ENCODE data around the gene SMIM38. TPM values are rescaled to one million over a fixed set of nuclear protein-coding genes. Genes with fewer than 3 reads are reported as not detected.
"Not testable (repeated sequence)": the region's sequence is repeated elsewhere in the genome, so short reads cannot be mapped to it uniquely, and the experiment has no call there.

Gene SMIM38
- total RNA-seq, 1 donor: 0.09 TPM

- no peak overlapping the region for H3K4me3 ChIP-seq (ENCODE audit: low read depth, low read length)
- no peak for TF ChIP-seq CTCF (IDR thresholded peaks at IDR 0.05; ENCODE audit: insufficient read depth, low read length)
- DNase-seq (ENCODE audit: low read depth): peak; percentile 61
These were observed 10.7 kb upstream of the SMIM38 start for GRCh38 chr11:69145050-69145380.

GRCh38 chr11:69148377-69148762 lies 7.4 kb upstream of the SMIM38 start:
- no peak for DNase-seq (ENCODE audit: low read depth)
- TF ChIP-seq CTCF (IDR thresholded peaks at IDR 0.05; ENCODE audit: insufficient read depth, low read length): no peak

GRCh38 chr11:69148806-69149205 lies 6.9 kb upstream of the SMIM38 start:
- no peak overlapping the region for H3K4me3 ChIP-seq (ENCODE audit: low read depth, low read length)
- no peak for TF ChIP-seq CTCF (IDR thresholded peaks at IDR 0.05; ENCODE audit: insufficient read depth, low read length)
- DNase-seq (ENCODE audit: low read depth): no peak

More at GRCh38 chr11:69148377-69148762, 7.4 kb upstream of the SMIM38 start:
- H3K4me3 ChIP-seq (ENCODE audit: low read depth, low read length): no peak overlapping the region

GRCh38 chr11:69149338-69150045 lies 6.2 kb upstream of the SMIM38 start:
- H3K4me3 ChIP-seq (ENCODE audit: low read depth, low read length); DNase-seq (ENCODE audit: low read depth): not testable (repeated sequence)

GRCh38 chr11:69150175-69150574 lies 5.6 kb upstream of the SMIM38 start:
- no peak overlapping the region for H3K4me3 ChIP-seq (ENCODE audit: low read depth, low read length)
- no peak for TF ChIP-seq CTCF (IDR thresholded peaks at IDR 0.05; ENCODE audit: insufficient read depth, low read length)
- DNase-seq (ENCODE audit: low read depth): no peak

GRCh38 chr11:69151836-69152235 lies 3.9 kb upstream of the SMIM38 start:
- no peak for DNase-seq (ENCODE audit: low read depth)
- TF ChIP-seq CTCF (IDR thresholded peaks at IDR 0.05; ENCODE audit: insufficient read depth, low read length): no peak

GRCh38 chr11:69152733-69153421 lies 2.9 kb upstream of the SMIM38 start:
- TF ChIP-seq CTCF (IDR thresholded peaks at IDR 0.05; ENCODE audit: insufficient read depth, low read length): no peak
- no peak for DNase-seq (ENCODE audit: low read depth)
- no peak overlapping the region for H3K4me3 ChIP-seq (ENCODE audit: low read depth, low read length)

More at GRCh38 chr11:69151836-69152235, 3.9 kb upstream of the SMIM38 start:
- no peak overlapping the region for H3K4me3 ChIP-seq (ENCODE audit: low read depth, low read length)

Data from fibroblast of the aortic adventitia (primary cell).